Lower lobe of right lung (tissue), 2 donors: ENCODE results near the gene CHRNB1. TPM values are rescaled to one million over a fixed set of nuclear protein-coding genes. Genes with fewer than 3 reads are reported as not detected.

Source experiments
- ATAC-seq, 2 donors: fragments of 200-7000 bp; cut with Tn5 transposase; one replicate each; pipeline ENCODE4 v1.9.1; 2020 to 2022; ENCODE audit warnings: mild to moderate bottlenecking in 2 of 2, moderate library complexity in 2 of 2
- DNase-seq: peaks from one replicate; pipeline ENCODE4 v3.0.0-alpha.2; 2020
- H3K27ac ChIP-seq: fragments of 200-600 bp; one replicate; pipeline ENCODE4 v1.8.0; 2022
- H3K27me3 ChIP-seq: fragments of 200-600 bp; one replicate; pipeline ENCODE4 v1.8.0; 2022; ENCODE audit warnings: low read depth
- H3K36me3 ChIP-seq: fragments of 200-600 bp; one replicate; pipeline ENCODE4 v1.8.0; 2022; ENCODE audit warnings: mild to moderate bottlenecking
- H3K4me1 ChIP-seq: fragments of 200-600 bp; one replicate; pipeline ENCODE4 v1.8.0; 2022
- H3K4me3 ChIP-seq: fragments of 200-600 bp; one replicate; pipeline ENCODE4 v1.8.0; 2022; ENCODE audit warnings: mild to moderate bottlenecking
- H3K9me3 ChIP-seq: fragments of 200-600 bp; one replicate; pipeline ENCODE4 v1.8.0; 2022
- intact Hi-C: fragments of 100-400 bp; cut with DNase I; formaldehyde crosslinking; loops from one replicate; pipeline ENCODE4 v1.11.0; 2022
- total RNA-seq: library from RNA; stranded (reverse); fragmentation: NEBNext Ultra II Directional; extraction: Animal tissue kit (Norgen Biotek cat#: 25700); gene quantifications from one replicate; pipeline ENCODE4 v1.2.1, GENCODE V29; 2021
- TF ChIP-seq, protein P1 (sequence below): fragments of 200-600 bp; IDR thresholded peaks from one replicate; pipeline ENCODE4 v1.8.0; 2022; ENCODE audit warnings: antibody characterized with exemption, mild to moderate bottlenecking
- donor health status: DM: no; HTN: yes; CAD: no; lungs with severe emphysema.

CHRNB1 gene
- total RNA-seq, 1 donor from 2014 or later, result 8.4 TPM

DNA sequence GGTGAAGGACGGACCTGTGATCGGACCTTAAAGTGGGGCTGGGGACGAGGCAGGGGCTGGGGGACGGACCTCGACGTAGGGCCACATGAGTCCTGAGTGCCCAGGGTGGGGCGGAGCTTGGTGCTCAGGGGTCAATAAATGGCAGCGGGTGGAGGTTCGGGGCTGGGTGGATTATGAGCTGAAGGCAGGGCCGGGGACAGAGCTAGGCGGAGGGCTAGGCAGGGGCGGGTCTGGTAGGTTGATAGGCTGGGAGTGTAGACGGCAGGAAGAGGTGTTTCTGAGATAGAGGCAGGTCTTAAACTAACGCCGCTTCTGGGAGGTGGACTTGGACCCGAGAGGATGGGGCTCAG, 733 bp downstream of the CHRNB1 start:
- H3K4me1 ChIP-seq, result peaks cover 24% of the 10 kb centered on the region
- peaks cover 48% of the 10 kb centered on the region for H3K27me3 ChIP-seq
- no peaks in the 10 kb centered on the region for H3K9me3 ChIP-seq
- H3K36me3 ChIP-seq, result no peaks in the 10 kb centered on the region
- H3K27ac ChIP-seq, result no peak overlapping the region
- TF ChIP-seq, protein P1, sequence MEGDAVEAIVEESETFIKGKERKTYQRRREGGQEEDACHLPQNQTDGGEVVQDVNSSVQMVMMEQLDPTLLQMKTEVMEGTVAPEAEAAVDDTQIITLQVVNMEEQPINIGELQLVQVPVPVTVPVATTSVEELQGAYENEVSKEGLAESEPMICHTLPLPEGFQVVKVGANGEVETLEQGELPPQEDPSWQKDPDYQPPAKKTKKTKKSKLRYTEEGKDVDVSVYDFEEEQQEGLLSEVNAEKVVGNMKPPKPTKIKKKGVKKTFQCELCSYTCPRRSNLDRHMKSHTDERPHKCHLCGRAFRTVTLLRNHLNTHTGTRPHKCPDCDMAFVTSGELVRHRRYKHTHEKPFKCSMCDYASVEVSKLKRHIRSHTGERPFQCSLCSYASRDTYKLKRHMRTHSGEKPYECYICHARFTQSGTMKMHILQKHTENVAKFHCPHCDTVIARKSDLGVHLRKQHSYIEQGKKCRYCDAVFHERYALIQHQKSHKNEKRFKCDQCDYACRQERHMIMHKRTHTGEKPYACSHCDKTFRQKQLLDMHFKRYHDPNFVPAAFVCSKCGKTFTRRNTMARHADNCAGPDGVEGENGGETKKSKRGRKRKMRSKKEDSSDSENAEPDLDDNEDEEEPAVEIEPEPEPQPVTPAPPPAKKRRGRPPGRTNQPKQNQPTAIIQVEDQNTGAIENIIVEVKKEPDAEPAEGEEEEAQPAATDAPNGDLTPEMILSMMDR, result no peak
- intact Hi-C loops, result no loop called here
- peak overlapping the region; percentile 50 for H3K4me3 ChIP-seq
- DNase-seq (no peak), ATAC-seq (peak; percentile 63)

DNA sequence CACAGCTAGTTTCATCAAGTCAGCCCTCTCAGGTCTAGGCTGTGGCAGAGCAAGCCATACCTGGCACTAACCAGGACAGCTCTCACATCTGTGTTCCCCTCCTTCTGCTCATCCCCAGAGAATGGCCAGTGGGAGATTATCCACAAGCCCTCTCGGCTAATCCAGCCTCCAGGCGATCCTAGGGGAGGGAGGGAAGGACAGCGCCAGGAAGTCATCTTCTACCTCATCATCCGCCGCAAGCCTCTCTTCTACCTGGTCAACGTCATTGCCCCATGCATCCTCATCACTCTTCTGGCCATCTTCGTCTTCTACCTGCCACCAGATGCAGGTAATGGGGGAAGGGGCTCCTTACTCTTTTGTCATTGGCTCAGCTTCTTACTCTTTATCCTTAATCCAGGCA, 3.6 kb downstream of the CHRNB1 start:
- TF ChIP-seq, protein P1, result no peak
- no peaks in the 10 kb centered on the region for H3K36me3 ChIP-seq
- no peak overlapping the region for H3K4me3 ChIP-seq
- DNase-seq, result no peak
- intact Hi-C loops, result no loop called here
- H3K4me1 ChIP-seq, result peaks cover 21% of the 10 kb centered on the region
- no peak overlapping the region for H3K27ac ChIP-seq
- ATAC-seq, result no peak
- H3K27me3 ChIP-seq, result peaks cover 39% of the 10 kb centered on the region
- no peaks in the 10 kb centered on the region for H3K9me3 ChIP-seq

DNA sequence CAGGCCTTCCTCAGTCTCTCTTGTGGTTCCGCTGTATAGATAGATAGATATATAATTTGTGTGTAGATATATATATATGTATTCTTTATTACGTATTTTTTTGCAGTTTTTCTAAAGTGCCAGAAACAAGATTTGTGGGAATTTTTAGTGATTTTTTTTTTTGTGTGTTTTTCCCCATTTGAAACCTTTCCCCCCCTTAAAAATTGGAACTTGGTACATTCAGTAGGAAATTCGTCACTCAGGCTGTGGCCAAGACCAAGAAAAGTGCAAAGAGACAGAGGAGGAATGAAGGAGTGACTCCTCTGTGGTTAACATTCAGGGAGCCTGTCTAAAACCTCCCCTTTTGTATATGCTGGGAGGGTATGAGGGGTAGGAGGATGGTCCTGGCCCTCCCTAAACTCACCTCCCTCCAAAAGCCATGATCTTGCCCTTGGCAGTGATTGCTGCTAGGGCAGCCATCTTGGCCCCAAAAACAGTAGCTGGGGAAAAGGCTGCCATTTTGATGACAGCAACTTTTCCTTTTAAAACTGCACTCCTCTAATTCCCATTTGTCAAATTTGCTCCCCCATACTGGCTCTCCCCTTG, 15.2 kb downstream of the CHRNB1 start:
- Histone ChIP-seq H3K27ac (no peak overlapping the region), H3K27me3 (no peaks in the 10 kb centered on the region), H3K4me1 (peaks cover 7% of the 10 kb centered on the region), H3K36me3 (peaks cover 31% of the 10 kb centered on the region), H3K4me3 (no peak overlapping the region), H3K9me3 (no peaks in the 10 kb centered on the region)
- DNase-seq (no peak), ATAC-seq (no peak)
- TF ChIP-seq, protein P1, result no peak
- intact Hi-C loops, result no loop called here

DNA sequence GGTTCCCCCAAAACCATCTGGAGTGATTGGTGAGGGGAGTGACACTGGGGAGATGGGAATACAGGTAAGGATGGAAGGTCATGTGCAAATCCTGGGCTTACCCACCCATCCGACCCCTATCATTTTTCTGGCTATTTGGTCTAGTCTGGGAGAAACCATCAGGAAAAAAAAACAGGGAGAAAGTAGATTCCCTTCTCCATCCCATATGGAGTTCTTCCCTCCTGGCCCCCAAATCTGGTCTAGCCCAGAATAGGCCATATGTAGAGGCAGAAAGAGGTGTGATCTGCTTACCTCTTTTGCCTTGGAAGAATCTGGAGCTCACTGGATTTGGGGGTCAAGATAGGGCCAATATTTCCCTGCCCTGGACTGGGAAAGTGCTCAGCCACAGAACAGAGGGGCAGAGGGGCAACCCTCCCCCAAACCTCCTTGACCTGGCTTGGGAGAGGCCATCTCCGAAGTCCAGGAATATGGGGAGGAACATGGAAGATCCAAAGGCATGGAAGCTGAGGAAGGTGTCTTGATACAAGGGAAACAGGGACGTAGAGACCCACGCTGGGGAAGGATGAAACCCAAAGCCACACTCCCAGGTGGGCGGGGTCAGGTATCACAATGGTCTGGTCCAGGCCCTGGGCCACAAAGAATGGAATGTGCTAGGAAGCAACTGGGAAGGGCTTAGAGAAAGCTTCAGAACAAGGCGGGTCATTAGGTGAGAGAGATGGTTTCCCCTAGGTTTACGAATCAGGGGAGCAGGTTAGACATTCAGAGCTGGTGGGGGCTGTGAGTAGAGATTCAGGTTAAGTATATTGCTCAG, 16.2 kb downstream of the CHRNB1 start:
- Histone ChIP-seq H3K9me3 (no peaks in the 10 kb centered on the region), H3K36me3 (peaks cover 40% of the 10 kb centered on the region), H3K4me3 (no peak overlapping the region), H3K27ac (no peak overlapping the region), H3K27me3 (no peaks in the 10 kb centered on the region), H3K4me1 (peaks cover 11% of the 10 kb centered on the region)
- intact Hi-C loops, result no loop called here
- no peak for ATAC-seq
- TF ChIP-seq, protein P1, result no peak
- DNase-seq, result no peak

DNA sequence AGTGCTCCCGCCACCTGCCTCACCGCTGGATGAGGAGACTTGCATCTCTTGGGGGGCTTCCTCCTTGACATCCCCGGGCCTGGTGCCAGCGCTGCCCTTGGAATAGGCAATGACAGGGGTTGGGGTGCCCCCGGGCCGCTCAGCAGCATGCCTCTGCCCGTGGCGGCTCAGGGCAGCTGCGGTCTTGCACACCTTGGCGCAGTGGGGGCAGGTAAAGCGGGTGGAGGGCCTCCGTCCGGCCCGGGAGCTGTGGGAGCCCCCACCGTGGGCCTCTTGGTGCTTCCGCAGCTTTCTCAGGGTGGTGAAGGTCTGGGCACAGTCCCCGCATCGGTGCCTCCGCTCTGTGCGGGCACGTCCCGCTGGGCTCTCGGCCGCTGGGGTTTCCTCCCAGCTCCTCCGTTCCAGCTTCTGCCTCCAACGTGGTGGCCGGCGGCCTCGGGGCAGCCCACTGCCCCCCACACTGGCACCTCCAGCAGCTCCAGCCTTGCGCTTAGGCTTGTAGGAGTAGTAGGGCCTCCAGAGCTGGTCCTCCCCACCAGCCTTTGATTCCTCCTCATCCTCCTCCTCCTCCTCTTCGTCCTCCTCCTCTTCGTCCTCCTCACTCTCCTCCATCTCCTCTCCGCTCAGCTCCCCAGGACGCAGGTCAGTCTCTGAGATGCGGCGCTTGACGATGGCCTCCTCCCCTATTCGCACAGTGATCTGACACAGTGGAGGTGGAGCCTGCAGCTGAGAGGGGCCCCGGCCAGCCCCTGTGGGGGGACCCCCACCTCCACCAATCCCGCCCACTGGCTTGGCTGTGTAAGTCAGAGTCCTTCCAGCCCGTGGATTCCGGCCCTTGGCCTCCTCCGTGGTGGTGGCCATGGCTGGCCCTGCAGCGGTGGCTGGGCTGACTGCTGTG, 17.9 kb downstream of the CHRNB1 start:
- Histone ChIP-seq H3K4me1 (peaks cover 17% of the 10 kb centered on the region), H3K4me3 (no peak overlapping the region), H3K9me3 (no peaks in the 10 kb centered on the region), H3K36me3 (peaks cover 53% of the 10 kb centered on the region), H3K27ac (no peak overlapping the region), H3K27me3 (no peaks in the 10 kb centered on the region)
- intact Hi-C loops, result no loop called here
- DNase-seq (no peak), ATAC-seq (no peak)
- TF ChIP-seq, protein P1, result no peak
